Measurements from ENCODE around the gene GABBR2. TPM values are rescaled to one million over a fixed set of nuclear protein-coding genes. Genes with fewer than 3 reads are reported as not detected.

Gene GABBR2
- total RNA-seq, 1 experiment from 2014 or later = 3.8 TPM

DNA sequence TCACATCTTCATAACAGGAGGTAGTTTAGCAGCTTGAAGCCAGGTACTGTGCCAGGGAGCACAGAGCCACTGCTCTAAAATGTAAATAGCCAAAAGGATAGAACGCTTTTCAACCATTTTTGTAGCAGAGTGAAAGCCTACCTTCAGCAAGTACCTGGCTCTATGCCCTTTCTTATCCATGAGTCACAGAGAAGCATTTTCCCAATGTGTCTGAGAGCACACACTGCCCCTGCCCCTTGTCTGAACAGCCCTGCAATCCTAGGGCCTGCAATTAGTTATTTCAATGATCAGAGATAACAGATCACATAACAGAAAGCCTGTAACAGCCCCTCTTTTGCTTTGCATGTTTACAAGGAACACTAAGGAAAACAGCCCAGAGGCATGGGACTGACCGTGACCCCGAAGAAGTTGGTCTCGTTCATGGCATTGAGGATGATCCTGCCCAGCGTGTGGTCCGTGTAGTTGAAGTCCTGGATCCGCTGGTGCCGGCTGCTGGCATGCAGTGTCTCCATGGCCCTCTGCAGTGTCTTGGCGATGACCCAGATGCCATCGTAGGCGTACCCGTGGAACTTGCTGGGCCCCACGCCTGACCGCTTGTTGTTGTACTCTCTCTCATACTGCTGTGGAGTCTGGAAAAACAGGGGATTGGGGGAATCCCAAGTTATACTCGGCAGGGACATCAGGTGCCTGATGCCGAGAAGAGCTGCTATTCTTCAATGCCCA lies 255.0 kb downstream of the GABBR2 start:
- Histone ChIP-seq H3K4me3 (no peak overlapping the region), H3K27me3 (no peaks in the 10 kb centered on the region), H3K9me3 (no peaks in the 10 kb centered on the region), H3K36me3 (no peaks in the 10 kb centered on the region)
- DNase-seq = no peak

- no peaks in the 10 kb centered on the region for H3K27me3 ChIP-seq
- no peak for DNase-seq
- H3K4me3 ChIP-seq = no peak overlapping the region
- H3K36me3 ChIP-seq = no peaks in the 10 kb centered on the region
- no peaks in the 10 kb centered on the region for H3K9me3 ChIP-seq
These were observed 257.2 kb downstream of the GABBR2 start for GRCh38 chr9:98451576-98451975.

DNA sequence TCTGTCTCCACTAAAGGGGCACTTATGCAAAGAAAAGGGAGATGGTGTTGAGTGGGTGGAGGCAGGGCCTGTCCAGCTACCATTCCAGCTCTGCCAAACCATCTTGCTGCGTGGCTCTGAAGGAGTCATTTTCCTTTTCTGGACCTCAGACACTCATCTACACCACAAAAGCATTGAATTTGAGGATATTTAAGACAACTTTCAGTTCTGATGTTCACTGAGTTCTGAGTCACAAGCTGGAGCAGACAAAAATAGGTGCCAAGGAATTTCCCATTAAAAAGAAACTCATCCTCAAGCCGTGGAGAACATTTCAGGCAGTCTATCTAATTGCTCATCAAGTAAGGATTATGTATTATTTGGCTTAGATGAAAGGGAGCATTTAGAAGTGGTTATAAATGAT lies 258.2 kb downstream of the GABBR2 start:
- H3K4me3 ChIP-seq = no peak overlapping the region
- H3K27me3 ChIP-seq = no peaks in the 10 kb centered on the region
- DNase-seq = no peak
- no peaks in the 10 kb centered on the region for H3K36me3 ChIP-seq
- no peaks in the 10 kb centered on the region for H3K9me3 ChIP-seq

DNA sequence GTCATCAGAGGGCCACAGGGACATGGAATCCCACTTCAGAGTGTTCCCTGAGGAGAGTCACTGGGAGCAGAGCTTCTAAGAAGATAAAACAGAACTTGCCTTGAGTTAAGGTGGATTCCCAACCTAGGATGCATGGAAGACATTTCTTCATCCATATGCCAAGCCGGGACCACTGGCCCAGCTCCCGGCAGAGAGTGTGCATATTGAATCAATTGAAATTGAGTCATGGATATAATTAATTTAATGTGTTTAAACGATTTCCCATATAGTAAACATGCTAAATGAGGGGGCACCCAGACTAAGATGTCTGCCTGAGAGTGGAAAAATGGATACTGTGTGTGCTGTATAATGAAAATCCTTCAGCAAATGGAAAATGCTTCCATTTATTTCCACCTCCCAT lies 258.9 kb downstream of the GABBR2 start:
- Histone ChIP-seq H3K9me3 (no peaks in the 10 kb centered on the region), H3K27me3 (no peaks in the 10 kb centered on the region), H3K4me3 (no peak overlapping the region), H3K36me3 (no peaks in the 10 kb centered on the region)
- DNase-seq = no peak

DNA sequence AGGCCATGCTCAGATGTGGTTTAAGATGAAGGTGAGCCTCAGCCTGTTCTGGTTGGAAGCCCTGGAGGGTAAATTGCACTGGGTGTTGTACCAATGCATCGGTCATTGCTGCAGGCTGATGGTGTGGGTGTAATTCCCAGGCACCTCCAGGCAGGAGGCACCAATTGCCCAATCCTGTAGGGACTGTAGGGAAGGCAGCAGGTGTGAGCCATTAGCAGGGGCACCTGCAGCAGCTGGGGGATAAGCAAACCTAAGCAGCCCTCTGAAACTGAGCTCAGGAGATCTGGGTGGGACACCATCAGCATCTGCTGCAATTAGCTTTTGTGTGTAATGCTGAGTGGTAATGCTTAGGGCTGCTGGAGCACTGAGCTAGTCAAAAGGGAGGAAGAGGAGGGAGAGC lies 263.2 kb downstream of the GABBR2 start:
- H3K27me3 ChIP-seq = no peaks in the 10 kb centered on the region
- H3K36me3 ChIP-seq = no peaks in the 10 kb centered on the region
- no peaks in the 10 kb centered on the region for H3K9me3 ChIP-seq
- no peak for DNase-seq
- H3K4me3 ChIP-seq = no peak overlapping the region

DNA sequence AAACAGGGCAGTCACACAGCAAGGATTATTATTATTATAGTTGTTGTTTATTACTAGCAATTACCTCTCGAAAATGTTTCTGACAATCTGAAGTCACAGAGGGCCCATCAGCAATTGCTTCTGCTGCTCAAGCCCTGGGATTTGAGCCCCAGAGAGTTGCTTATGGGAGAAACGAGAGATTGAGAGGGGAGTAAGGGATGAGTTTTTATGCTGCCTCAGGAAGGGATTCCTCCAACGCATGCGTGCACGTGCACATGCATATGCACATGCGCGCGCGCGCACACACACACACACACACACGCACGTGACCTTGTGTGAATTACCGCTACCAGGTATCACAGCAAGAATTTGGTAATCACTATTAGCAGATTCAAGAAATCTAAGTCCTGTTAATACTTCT lies 264.1 kb downstream of the GABBR2 start:
- H3K27me3 ChIP-seq = no peaks in the 10 kb centered on the region
- no peaks in the 10 kb centered on the region for H3K9me3 ChIP-seq
- H3K4me3 ChIP-seq = no peak overlapping the region
- H3K36me3 ChIP-seq = no peaks in the 10 kb centered on the region
- no peak for DNase-seq

GRCh38 chr9:98442541-98442940 lies 266.2 kb downstream of the GABBR2 start:
- Histone ChIP-seq H3K36me3 (no peaks in the 10 kb centered on the region), H3K27me3 (no peaks in the 10 kb centered on the region), H3K4me3 (no peak overlapping the region), H3K9me3 (no peaks in the 10 kb centered on the region)
- DNase-seq = no peak

- no peaks in the 10 kb centered on the region for H3K27me3 ChIP-seq
- H3K9me3 ChIP-seq = no peaks in the 10 kb centered on the region
- H3K4me3 ChIP-seq = no peak overlapping the region
- no peak for DNase-seq
- no peaks in the 10 kb centered on the region for H3K36me3 ChIP-seq
These were observed 266.6 kb downstream of the GABBR2 start for GRCh38 chr9:98442114-98442513.

GRCh38 chr9:98438666-98439065 lies 270.1 kb downstream of the GABBR2 start:
- DNase-seq = no peak
- Histone ChIP-seq H3K4me3 (no peak overlapping the region), H3K36me3 (no peaks in the 10 kb centered on the region), H3K9me3 (no peaks in the 10 kb centered on the region), H3K27me3 (no peaks in the 10 kb centered on the region)

DNA sequence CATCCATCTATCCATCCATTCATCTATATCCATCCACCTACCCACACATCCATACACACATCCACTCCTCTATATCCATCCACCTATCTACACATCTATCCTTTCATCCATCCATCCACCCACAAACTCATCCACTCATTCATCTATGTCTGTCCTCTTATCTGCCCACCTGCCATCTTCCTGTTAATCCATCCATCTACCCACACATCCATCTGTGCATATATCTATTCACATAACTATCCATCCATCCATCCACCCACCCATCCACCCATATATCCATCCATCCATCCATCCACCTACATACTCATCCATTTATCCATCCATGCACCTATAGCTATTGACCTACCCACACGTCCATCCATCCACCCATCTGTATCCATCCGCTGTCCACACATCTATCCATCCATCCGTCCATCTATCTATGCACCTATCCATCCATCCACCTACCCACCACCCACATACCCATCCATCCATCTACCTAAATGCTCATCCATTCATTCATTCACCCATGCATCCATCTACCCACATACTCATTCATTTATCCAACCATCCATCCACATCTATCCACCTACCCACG lies 271.2 kb downstream of the GABBR2 start:
- DNase-seq = no peak
- H3K9me3 ChIP-seq = no peaks in the 10 kb centered on the region

GRCh38 chr9:98432960-98433359 lies 275.8 kb downstream of the GABBR2 start:
- Histone ChIP-seq H3K9me3 (no peaks in the 10 kb centered on the region), H3K4me3 (no peak overlapping the region), H3K27me3 (no peaks in the 10 kb centered on the region), H3K36me3 (no peaks in the 10 kb centered on the region)
- no peak for DNase-seq

More for the DNA sequence above, 271.2 kb downstream of the GABBR2 start:
- Histone ChIP-seq H3K4me3 (no peak overlapping the region), H3K27me3 (no peaks in the 10 kb centered on the region), H3K36me3 (no peaks in the 10 kb centered on the region)

DNA sequence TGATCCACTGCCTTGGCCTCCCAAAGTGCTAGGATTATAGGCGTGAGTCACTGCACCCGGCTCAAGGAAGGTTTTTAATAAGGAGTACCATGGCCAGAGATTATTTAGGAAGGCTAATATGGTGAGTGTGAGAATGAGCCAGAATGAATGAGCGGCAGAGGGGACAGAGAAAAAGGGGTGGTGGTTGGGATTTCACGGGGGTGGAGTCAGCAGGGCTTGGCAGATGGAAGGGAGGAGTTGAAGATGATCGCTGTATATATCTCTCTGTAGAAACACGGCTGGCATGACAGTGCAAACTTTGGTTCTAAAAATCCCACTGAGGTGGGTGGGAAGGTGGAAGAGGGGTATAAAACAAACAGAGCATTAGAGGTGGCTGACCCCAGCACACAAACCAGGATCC lies 276.6 kb downstream of the GABBR2 start:
- no peaks in the 10 kb centered on the region for H3K9me3 ChIP-seq
- no peak for DNase-seq
- no peaks in the 10 kb centered on the region for H3K36me3 ChIP-seq
- no peaks in the 10 kb centered on the region for H3K27me3 ChIP-seq
- no peak overlapping the region for H3K4me3 ChIP-seq

GRCh38 chr9:98430535-98431292 lies 278.0 kb downstream of the GABBR2 start:
- Histone ChIP-seq H3K9me3 (no peaks in the 10 kb centered on the region), H3K36me3 (no peaks in the 10 kb centered on the region), H3K27me3 (no peaks in the 10 kb centered on the region), H3K4me3 (no peak overlapping the region)
- DNase-seq = peak; percentile 58

- H3K36me3 ChIP-seq = no peaks in the 10 kb centered on the region
- peak; percentile 69 for DNase-seq
- no peaks in the 10 kb centered on the region for H3K27me3 ChIP-seq
- no peaks in the 10 kb centered on the region for H3K9me3 ChIP-seq
- no peak overlapping the region for H3K4me3 ChIP-seq
These were observed 279.1 kb downstream of the GABBR2 start for GRCh38 chr9:98429613-98430012.

DNA sequence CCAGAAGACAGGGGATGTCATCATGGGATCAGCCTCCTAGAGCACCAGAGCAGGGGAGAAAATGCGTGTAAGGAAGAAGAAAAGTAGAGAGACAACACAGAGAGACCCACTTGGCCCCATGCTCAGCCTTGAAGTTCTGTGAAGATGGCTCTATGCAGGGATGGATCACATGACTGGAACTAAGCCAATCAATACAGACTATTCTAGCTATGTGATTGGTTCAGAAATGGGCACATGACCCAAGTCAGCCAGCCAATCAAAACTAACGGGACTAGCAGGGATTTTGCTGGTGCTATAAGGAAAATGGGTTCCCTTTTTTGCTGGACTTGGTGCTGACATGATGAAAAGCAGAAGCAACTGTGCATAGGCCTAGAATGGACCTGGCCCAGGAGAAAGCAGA lies 280.3 kb downstream of the GABBR2 start:
- Histone ChIP-seq H3K9me3 (no peaks in the 10 kb centered on the region), H3K4me3 (no peak overlapping the region), H3K36me3 (no peaks in the 10 kb centered on the region), H3K27me3 (no peaks in the 10 kb centered on the region)
- DNase-seq = no peak

DNA sequence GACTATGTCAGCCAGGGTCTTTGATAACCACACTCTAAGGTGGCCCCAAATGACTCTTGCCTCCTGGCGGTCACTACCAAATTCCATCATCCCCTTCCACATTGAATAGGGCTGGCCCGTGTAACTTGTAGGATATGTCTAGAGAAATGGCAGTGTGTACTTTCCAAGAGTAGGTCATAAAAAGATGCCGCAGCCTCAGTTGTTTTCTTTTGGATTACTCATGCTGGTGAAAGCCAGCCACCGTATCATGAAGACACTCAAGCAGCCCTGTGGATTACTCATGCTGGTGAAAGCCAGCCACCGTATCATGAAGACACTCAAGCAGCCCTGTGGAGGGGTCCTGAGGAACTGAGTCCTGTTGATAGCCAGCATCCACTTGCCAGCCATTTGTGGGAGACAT lies 281.2 kb downstream of the GABBR2 start:
- H3K9me3 ChIP-seq = no peaks in the 10 kb centered on the region
- DNase-seq = peak; percentile 67

GRCh38 chr9:98425079-98425478 lies 283.7 kb downstream of the GABBR2 start:
- Histone ChIP-seq H3K4me3 (no peak overlapping the region), H3K27me3 (no peaks in the 10 kb centered on the region), H3K9me3 (no peaks in the 10 kb centered on the region), H3K36me3 (no peaks in the 10 kb centered on the region)
- no peak for DNase-seq

More for the DNA sequence above, 281.2 kb downstream of the GABBR2 start:
- Histone ChIP-seq H3K4me3 (no peak overlapping the region), H3K36me3 (no peaks in the 10 kb centered on the region), H3K27me3 (no peaks in the 10 kb centered on the region)

GRCh38 chr9:98419260-98419603 lies 289.5 kb downstream of the GABBR2 start:
- no peak for DNase-seq
- Histone ChIP-seq H3K4me3 (no peak overlapping the region), H3K9me3 (no peaks in the 10 kb centered on the region), H3K27me3 (no peaks in the 10 kb centered on the region), H3K36me3 (no peaks in the 10 kb centered on the region)

All from MG63 (cell line).